AG09319 (cell line): Measurements from ENCODE around the gene GPATCH8.

ENCODE experiments used
- DNase-seq: peaks from one replicate; pipeline ENCODE4 v3.0.0-alpha.2; 2010; ENCODE audit warnings: low read depth; ENCODE audit errors: extremely low read depth
- TF ChIP-seq, protein P1 (sequence below): IDR thresholded peaks from 2 replicates; pipeline ENCODE4 v1.5.1; 2011; ENCODE audit warnings: low read depth, mild to moderate bottlenecking, inconsistent platforms, low read length, moderate library complexity

The GPATCH8 gene

DNA sequence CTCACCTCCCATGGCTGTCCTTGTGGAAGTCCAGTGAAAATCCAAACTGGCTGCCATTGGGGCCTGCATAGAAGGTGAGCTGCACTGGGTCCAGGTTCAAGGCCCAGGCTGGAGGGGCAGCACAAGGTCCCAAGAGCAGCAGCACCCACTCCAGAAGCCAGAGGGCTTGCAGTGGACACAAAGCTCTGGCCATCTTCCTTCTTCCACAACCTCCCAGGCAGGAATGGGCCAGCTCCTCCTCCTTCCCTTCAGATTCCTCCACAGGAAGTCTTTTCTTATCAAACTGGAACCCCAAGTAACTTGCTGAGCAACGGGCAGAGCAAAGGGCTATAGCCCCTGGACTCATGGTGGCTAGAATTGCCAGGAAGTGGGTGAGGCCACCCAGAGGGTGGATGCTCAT lies 113.9 kb downstream of the GPATCH8 start, which contains the start of gene ITGA2B:
Gene ITGA2B (minus strand): TSS at position 369 of the 400 bp plus-strand sequence. CDS start 176 bp downstream, at position 193.
- TF ChIP-seq, protein P1, sequence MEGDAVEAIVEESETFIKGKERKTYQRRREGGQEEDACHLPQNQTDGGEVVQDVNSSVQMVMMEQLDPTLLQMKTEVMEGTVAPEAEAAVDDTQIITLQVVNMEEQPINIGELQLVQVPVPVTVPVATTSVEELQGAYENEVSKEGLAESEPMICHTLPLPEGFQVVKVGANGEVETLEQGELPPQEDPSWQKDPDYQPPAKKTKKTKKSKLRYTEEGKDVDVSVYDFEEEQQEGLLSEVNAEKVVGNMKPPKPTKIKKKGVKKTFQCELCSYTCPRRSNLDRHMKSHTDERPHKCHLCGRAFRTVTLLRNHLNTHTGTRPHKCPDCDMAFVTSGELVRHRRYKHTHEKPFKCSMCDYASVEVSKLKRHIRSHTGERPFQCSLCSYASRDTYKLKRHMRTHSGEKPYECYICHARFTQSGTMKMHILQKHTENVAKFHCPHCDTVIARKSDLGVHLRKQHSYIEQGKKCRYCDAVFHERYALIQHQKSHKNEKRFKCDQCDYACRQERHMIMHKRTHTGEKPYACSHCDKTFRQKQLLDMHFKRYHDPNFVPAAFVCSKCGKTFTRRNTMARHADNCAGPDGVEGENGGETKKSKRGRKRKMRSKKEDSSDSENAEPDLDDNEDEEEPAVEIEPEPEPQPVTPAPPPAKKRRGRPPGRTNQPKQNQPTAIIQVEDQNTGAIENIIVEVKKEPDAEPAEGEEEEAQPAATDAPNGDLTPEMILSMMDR = no peak
- DNase-seq = no peak

DNA sequence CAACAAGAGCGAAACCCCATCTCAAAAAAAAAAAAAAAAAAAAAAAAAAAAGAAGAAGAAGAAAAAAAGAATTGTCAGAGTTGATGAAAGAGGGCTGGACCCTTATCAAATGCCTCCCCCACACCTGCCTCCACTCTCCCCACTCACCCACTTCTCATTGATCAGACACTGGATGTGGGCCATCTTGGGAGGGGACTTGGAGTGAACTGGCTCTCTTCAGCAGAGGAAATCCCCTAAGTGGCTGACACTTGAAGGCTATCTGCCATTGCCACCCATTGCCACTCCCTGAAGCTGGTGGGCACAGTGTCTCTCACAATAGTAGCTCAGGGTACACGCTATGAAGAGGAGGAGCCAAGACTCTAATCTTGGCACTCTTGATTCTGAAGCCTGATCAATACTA lies 115.4 kb downstream of the GPATCH8 start:
- TF ChIP-seq, protein P1 = no peak
- DNase-seq = no peak

DNA sequence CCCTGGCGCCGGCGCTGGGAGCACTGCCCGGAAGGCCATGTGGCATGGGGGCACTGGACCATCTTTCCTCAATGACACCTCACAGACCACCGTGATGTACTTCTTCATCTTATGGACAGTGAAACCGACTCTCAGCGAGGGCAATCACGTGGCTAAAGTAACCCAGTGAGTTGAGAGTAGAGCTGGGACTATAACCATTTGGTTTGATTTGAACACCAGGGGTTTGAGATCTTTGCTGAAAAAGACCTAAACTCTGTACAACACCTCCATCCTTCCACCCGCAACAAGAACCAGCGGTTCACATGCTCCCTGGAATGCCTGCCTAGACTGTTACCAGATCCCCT lies 117.1 kb downstream of the GPATCH8 start:
- TF ChIP-seq, protein P1 = no peak
- DNase-seq = no peak

DNA sequence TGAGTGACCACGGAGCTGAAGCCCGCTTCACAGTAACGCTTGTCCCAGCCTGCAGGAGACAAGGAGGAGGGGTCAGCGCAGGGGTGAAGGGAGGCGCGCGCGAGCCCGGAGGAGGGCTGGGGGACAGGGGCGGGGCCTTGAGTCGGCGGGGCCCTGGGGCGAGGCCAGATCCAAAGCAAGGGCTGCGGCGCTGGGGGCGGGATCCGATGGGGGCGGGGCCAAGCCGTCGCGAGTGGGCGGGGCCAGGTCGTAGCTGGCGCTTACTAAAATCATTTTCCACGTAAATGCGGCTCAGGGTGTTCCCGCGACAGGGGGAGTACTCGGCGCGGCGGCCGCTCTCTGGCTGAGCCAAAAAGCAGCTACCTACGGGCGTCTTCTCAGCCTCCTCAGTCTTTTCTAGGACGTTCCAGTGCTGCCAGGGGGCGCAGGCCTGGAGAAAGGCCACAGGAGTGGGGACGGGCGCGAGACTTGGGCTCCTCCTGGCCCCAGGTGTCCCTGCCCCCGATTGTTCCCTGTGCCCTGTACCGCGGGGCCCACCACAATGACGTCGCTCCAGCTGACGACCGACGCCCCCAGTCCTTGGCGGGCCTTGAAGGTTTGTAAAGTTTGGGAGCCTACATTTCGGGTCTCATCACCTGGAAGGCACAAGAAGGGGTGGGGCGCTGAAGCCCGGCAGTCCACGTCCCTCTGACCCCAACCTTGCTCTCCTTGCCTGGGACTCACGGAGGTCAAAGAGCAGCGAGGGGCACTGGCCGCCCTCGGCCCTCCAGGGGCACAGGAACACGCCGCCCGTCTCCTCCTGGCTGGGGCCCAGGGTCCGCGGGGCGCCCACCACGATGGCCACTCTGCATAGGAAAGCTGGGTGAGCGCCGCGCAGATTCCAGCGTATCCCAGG lies 117.7 kb downstream of the GPATCH8 start:
- DNase-seq = peak; percentile 25
- TF ChIP-seq, protein P1 = peak; percentile 23

DNA sequence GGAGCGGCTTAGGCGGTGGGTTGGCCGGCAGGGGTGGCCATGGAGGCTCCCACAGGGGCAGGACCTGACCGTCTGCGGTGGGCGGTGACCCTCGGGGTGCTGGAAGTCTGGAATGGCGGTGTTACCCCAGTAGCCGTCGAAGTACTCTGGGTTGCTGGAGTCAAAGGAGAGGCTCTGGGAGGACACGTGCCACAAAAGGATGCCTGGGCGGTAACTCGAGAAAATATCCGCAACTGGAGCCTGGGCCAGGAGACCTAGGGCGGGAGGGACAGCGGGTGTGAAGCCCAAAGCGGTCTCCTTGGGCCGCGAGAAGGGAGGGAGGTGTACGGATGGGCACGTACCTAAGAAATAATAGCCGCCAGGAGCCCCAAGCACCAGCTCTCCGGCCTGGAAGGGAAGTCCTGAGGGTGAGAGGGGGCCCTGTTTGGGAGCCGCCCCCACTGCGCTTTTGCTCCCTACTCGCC lies 118.4 kb downstream of the GPATCH8 start:
- TF ChIP-seq, protein P1 = no peak
- DNase-seq = no peak

DNA sequence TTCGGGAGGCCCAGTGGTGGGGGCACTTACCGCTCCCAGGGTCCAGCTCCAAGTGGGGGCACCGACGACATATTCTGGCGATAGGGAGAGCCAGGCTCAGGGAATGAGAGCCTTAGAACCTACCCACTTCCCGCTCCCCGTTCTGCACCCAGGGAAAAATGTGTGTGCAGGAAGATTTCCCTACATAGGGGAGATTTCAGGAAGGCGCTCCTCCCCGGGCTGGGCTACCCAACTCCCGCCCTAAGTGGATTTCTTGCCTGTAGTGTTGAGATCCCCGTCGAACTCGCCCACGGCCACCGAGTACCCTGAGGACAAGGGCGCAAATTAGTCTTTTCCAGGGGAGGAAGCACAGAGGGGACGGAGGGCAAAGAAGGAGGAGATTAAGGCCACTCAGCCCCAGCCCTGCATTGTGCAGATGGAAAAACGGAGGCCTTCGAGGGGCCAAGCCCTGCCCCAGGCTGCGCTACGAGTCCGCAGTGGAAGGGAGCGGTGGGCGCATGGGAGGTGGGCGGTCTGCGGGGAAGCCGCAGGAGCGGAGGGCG lies 118.9 kb downstream of the GPATCH8 start:
- TF ChIP-seq, protein P1 = no peak
- no peak for DNase-seq

DNA sequence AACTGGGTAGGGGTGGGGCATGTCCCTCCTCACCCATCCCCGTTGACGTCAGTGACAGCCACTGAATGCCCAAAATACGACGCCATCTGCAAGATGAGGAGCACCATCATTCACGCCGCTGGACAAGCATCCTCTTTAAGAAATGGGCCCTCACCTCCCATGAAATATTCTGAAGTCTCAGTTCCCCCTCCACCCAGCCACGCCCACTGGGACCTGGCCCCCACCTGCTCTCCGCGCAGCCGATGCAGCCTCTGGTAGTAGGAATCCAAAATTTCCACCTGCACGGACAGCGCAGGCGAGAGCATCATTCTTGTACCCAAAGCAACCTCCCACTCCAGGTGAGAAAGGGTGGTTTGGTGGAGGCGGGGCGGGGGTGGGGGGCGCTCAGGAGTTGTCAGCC lies 119.3 kb downstream of the GPATCH8 start:
- TF ChIP-seq, protein P1 = no peak
- DNase-seq = no peak
